ENCODE data around the gene CBX4.

CBX4 gene

GRCh38 chr17:79829457-79829856 lies 9.8 kb downstream of the CBX4 start:
- no peak for DNase-seq (ENCODE audit: low read depth in 2 of 2)

DNA sequence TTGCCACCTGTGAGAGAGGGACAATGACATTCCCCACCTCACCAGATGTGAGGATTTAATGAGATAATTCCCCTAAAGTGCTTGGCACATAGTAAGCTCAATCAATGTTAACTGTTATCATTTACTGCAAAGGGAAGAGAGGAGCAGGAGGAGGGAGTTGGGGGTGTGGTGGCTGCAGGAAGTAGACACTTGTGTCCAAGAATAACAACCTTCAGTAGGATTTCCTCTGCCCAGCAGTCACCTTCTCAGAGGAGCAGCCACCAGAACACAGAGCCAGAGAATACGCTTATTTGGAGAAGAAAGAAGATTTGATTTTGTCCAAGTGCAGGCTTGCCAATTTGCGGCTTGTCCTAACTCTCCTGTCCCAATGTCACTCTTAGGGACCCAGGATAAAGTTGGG lies 10.2 kb downstream of the CBX4 start:
- DNase-seq (ENCODE audit: low read depth in 2 of 2): no peak

- no peak for DNase-seq (ENCODE audit: low read depth in 2 of 2)
Measured at GRCh38 chr17:79826841-79827578, 12.2 kb downstream of the CBX4 start.

DNA sequence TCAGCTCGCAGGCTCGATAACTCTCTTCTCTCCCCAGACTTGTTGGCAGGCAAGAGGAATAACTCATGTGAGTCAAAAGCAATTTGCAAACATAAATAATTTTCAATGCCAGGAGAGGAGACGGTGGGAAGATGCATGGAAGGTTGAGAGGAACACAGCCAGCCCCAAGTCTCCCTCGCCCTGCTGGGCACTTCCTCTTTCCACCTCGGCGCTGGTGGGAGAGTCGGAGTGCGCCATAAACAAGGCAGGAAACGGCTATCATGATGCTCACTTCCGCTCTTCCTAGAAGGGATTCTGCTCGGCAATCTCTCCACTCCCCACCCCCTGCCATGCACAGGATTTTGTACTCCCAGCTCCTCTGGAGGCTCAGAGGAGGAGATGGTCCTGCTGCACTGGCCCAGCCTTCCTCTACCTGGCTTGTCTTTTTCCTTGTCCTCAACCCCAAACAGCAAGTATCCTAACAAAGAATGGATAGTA lies 13.0 kb downstream of the CBX4 start:
- no peak for DNase-seq (ENCODE audit: low read depth in 2 of 2)

DNA sequence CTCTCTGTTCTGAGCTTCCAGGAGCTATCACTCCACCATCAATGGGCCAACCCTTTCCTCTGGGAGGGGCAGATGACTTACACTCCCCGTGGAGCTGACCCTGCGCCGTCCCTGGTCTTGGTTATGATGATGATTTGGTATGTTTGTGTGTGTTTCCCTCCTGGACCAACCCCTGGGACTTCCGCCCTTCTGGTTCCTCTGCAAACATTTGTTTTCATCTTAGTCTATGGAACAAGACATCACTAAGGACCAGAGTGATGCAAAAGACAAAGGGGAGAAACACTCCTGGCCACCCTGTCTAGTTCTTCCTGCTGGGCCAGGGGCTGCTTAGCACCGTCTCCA lies 13.7 kb downstream of the CBX4 start:
- DNase-seq (ENCODE audit: low read depth in 2 of 2): no peak

GRCh38 chr17:79824893-79825579 lies 14.2 kb downstream of the CBX4 start:
- DNase-seq (ENCODE audit: low read depth in 2 of 2): no peak

GRCh38 chr17:79824234-79824633 lies 15.0 kb downstream of the CBX4 start:
- no peak for DNase-seq (ENCODE audit: low read depth in 2 of 2)

DNA sequence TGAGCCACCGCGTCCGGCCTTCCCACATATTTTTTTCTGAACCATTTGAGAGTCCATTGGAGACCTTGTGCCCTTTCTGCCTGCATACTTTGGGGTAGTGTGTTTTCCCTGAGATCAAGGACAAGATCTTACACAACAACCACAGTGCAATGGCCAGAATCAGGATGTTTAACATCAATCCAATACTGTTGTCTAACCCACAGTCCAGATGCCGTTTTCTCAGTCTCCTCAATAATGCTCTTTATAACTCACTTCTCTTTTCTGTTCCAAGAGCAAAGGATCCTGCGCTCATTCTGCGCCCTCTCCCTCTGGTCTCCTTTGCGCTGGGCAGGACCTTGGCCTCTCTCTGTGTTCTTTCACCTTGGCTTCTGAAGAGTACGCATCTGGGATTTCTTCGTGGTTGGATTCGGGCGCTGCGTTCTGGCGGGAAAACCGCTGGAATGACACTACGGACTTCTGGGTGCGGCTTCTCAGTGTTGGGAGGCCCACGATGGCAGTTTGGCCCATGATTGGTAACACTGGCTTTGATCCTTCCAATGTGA lies 16.6 kb downstream of the CBX4 start:
- DNase-seq (ENCODE audit: low read depth in 2 of 2): no peak

DNA sequence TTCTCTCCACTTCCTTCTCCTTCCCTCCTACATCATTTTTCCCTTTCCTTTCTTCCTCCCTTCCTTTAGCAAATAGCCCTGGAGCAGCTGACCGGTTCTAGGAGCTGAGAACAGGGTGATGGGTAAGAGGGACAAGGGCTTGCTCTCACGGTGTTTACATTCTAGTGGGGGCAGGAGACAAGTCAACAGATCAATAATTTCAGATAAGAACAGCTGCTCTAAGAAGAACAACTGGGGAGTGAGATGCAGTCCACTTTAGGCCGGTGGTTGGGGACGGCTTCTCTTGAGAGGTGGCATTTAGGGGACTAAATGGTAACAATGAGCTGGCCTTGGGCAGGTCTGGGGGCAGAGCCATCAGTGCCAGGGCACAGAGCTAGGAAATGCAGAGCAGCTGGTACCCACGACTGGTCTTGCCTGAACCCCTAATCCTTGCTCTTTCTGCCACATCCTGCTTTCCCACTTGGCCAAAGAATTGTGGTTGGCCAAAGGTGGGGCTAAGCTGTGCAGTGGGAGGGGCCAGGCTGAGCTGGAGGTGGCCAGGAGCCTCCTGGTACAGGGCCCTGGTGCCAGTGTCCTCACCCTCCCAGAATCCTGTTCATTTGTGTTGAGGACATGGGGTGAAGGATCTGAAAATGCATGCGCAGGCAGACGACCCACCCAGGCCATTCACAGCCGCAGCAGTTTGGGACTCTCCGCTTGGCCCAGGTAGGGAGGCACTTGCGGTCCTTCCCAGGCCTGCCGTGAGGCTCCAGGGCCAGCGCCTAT lies 17.7 kb downstream of the CBX4 start:
- DNase-seq (ENCODE audit: low read depth in 2 of 2): no peak

DNA sequence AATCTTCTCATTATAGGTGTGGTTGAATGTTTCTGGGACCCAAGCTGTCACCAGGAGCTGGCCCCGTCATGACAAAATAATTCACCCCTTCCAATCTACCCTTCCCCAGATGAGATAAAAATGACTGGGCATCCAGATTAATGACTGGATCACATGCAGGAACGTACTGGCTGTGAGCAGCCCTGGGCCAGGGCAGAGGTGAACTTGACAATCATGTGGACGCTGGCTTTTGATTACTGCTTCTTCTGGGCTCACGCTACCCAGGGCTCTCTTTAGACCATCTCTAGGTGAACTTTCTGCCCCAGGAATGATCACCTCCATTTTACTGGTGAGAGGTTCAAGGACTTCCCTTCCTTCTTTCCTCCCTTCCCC lies 18.3 kb downstream of the CBX4 start:
- DNase-seq (ENCODE audit: low read depth in 2 of 2): no peak

DNA sequence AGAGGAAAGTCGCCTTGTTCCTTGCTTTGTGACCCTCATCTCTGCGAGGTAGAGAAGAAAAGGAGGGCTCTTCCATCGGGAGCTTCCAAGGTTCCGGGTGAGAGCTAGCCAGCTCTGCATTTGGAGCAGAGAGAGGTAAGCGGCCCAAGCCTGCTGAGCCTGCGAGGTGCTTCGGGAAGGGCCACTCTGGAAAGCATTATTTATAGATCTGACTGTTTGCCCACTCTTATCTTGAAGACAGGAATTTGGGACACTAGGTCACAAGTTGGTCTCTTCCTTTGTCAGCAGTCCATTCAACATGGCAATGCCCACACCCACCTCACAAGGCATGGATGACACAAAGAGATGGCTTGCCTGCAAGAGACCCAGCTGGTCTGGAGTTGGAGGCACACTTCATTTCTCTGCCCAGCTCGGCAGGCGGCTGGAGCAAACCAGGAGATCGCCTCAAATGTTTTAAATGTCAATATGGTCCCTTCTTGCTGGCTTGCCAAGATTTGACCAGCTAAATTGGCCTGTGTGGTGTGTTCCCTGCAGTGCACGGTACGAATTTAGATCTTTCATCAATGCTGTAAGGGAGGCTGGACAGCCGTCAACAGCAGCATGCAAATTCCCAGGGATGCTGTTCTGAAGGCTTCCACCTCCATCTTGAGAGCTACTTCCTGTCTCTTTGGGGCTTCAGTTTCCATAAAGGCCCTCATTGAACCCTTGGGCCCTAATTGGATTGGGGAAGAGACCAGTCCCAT lies 19.5 kb downstream of the CBX4 start:
- no peak for DNase-seq (ENCODE audit: low read depth in 2 of 2)

- DNase-seq (ENCODE audit: low read depth in 2 of 2): no peak
Measured at GRCh38 chr17:79819085-79819484, 20.2 kb downstream of the CBX4 start.

- no peak for DNase-seq (ENCODE audit: low read depth in 2 of 2)
Measured at GRCh38 chr17:79818026-79818758, 21.0 kb downstream of the CBX4 start.

DNA sequence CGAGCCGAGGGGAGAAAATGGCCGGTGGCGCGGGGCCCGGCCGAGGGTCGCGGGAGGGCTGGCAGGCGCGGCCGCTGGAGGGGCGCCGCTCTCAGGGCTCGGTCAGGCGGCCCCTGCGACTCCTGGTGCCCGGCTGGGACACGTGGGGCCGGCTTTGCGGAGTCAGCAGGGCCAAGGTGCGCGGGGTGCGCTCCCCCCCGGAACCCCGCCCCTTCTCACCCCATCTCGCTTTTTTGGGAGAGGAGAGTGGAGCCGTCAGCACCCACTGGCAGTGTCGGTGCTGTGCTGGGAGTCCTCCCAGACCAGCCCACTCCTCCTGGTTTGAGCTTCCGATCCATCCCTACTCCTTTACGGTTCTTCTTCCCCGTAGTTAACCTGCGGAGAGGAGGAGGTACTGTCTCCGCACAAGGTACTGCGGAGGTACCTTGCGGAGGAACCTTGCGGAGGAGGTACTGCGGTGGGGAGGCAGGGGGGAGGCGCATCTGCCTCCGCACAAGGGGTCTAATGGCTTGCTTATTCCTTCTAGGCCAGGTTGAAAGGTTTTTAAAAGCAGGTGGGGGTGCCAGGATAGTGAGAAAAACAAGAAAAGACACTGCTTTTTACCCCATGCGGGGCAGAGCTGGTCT lies 23.3 kb downstream of the CBX4 start:
- no peak for DNase-seq (ENCODE audit: low read depth in 2 of 2)

GRCh38 chr17:79814974-79815835 lies 24.0 kb downstream of the CBX4 start:
- DNase-seq (ENCODE audit: low read depth in 2 of 2): no peak

DNA sequence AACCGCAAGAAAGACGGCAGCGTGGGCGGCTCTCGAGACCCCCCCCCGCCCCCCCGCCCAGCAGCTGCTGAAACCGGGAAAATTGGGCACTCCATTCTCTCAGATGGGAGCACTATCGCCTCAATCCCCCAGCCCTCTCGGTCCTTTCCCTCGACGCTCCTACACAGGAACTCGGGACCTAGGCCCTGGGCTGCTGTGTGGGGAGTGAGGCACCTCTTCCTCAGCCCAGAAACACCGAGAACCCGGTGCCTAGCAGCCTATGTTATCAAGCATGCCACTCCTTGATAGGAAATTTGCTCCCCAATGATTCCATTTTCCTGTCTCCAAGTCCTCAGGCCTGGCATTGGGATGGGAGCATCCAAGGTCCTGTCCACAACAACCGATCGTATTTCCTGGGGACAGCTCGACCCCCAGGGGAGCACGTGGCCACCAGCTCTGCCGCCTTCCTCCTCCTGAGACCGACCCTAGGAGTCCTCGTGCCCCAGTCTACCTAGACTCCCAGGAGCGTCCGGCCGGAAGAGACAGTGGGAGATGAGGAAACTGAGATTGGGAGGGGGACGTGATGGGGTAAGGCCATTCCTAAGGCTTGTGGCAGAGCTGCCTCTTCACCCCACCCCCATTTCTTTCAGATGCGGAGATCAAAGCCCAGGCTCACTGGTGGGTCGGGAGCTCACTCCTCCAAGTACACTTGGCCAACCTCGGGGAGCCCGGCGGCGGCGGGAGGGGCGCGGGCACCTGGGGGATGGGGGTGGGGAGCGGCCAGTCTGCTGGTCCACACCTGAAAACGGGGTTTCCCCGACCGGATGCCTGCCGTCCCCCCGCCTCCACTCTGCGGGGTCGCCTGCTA lies 24.9 kb downstream of the CBX4 start:
- no peak for DNase-seq (ENCODE audit: low read depth in 2 of 2)

DNA sequence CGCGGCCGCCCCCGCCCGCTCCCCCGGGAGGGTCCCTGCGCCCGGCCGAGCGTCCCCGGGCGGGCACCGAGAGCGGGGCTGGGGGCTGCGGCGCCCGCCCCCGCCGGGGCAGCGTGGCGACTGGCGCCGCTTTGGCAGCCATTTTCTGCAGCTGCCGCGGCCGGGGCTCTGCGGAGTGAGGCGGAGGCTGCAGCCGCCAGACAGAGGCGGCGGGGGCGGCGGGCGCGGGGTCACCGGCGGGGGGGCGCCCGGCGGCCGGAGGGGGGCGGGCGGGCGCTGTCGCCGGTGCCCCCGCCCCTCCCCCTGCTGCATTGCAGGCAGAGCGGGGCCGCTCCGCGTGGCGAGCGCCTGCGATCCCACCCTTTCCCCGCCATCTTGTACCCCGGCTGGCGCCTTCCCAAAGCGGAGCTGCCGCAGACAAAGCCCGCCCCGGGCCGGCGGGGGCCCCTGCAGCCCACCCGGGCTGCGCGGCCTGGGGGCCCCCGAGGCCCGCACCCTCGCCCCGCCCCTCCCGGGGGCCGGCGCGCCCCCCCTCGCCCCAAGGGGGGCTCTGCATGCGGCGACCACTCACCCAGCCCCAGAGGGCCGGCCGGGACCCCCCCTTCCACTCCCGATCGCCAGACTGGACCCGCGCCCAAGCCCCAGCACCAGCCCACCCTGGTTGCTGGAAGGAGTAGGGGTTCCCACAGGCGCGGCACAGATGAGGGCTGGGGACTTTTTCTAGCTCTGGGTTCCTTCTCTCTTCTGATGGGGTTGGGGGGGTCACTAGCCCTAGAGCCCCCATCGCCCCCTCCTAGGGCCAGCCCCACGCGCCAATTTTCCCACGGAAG lies 25.7 kb downstream of the CBX4 start:
- DNase-seq (ENCODE audit: low read depth in 2 of 2): no peak

All from stimulated activated CD4-positive, alpha-beta T cell treated with anti-CD3 and anti-CD28 coated beads, Interleukin-1b, Interleukin-23, amount 100 ng/mL, for 4 hours (primary cell).